Astrocyte (in vitro differentiated cells and primary cell): Measurements from ENCODE around the gene RAB19. TPM values are rescaled to one million over a fixed set of nuclear protein-coding genes. Genes with fewer than 3 reads are reported as not detected.

Source experiments
- DNase-seq: peaks from one replicate; pipeline ENCODE4 v3.0.0-alpha.2; 2010; ENCODE audit warnings: low read depth
- FAIRE-seq: peaks from 2 replicates; lab custom pipeline; 2011; peaks lifted over from hg19 to GRCh38; lab: Jason Lieb, UNC
- H2AFZ ChIP-seq: 2 replicates; pipeline ENCODE4 v1.6.0; 2012; ENCODE audit warnings: low read depth, low read length, inconsistent platforms
- H3K27ac ChIP-seq: 2 replicates; pipeline ENCODE4 v1.5.1; 2011; ENCODE audit warnings: low read depth, low read length, inconsistent platforms
- H3K27me3 ChIP-seq: 2 replicates; pipeline ENCODE4 v1.6.0; 2011; ENCODE audit warnings: low read length, inconsistent platforms; ENCODE audit not compliant: insufficient read depth
- H3K36me3 ChIP-seq: 2 replicates; pipeline ENCODE4 v1.5.1; 2011; ENCODE audit warnings: low read length, inconsistent platforms; ENCODE audit not compliant: insufficient read depth
- H3K4me1 ChIP-seq: 2 replicates; pipeline ENCODE4 v1.5.1; 2011; ENCODE audit warnings: low read length, inconsistent platforms; ENCODE audit not compliant: insufficient read depth
- H3K4me2 ChIP-seq: 2 replicates; pipeline ENCODE4 v1.6.0; 2012; ENCODE audit warnings: low read length, inconsistent platforms
- H3K4me3 ChIP-seq: 2 replicates; pipeline ENCODE4 v1.5.1; 2011; ENCODE audit warnings: low read depth, mild to moderate bottlenecking, low read length, inconsistent platforms; ENCODE audit not compliant: insufficient read depth
- H3K79me2 ChIP-seq: 2 replicates; pipeline ENCODE4 v1.6.0; 2012; ENCODE audit warnings: mild to moderate bottlenecking, low read length, inconsistent platforms; ENCODE audit not compliant: insufficient read depth
- H3K9ac ChIP-seq: 2 replicates; pipeline ENCODE4 v1.6.0; 2012; ENCODE audit warnings: mild to moderate bottlenecking, low read length, inconsistent platforms
- H3K9me3 ChIP-seq: 2 replicates; pipeline ENCODE4 v1.5.1; 2012; ENCODE audit warnings: low read depth, mild to moderate bottlenecking, low read length, inconsistent platforms; ENCODE audit not compliant: insufficient read depth
- H4K20me1 ChIP-seq: 2 replicates; pipeline ENCODE4 v1.6.0; 2012; ENCODE audit warnings: low read length, inconsistent platforms; ENCODE audit not compliant: insufficient read depth
- H3K27ac Mint-ChIP-seq: one replicate; pipeline ENCODE4 v1.8.0; 2021; ENCODE audit warnings: mild to moderate bottlenecking, mixed read lengths; ENCODE audit not compliant: unreplicated experiment
- H3K27me3 Mint-ChIP-seq: one replicate; pipeline ENCODE4 v1.8.0; 2021; ENCODE audit warnings: low read depth, mixed read lengths; ENCODE audit not compliant: unreplicated experiment
- H3K36me3 Mint-ChIP-seq: one replicate; pipeline ENCODE4 v1.8.0; 2021; ENCODE audit warnings: low read depth, mixed read lengths; ENCODE audit not compliant: unreplicated experiment
- H3K4me1 Mint-ChIP-seq: one replicate; pipeline ENCODE4 v1.8.0; 2021; ENCODE audit warnings: low read depth, mixed read lengths; ENCODE audit not compliant: unreplicated experiment
- H3K4me3 Mint-ChIP-seq: one replicate; pipeline ENCODE4 v1.8.0; 2021; ENCODE audit warnings: mild to moderate bottlenecking, moderate library complexity, mixed read lengths; ENCODE audit not compliant: unreplicated experiment
- H3K9me3 Mint-ChIP-seq: one replicate; pipeline ENCODE4 v1.8.0; 2021; ENCODE audit warnings: mild to moderate bottlenecking, mixed read lengths; ENCODE audit not compliant: unreplicated experiment
- CTCF ChIP-seq: IDR thresholded peaks from 2 replicates; pipeline ENCODE4 v1.5.1; 2011; ENCODE audit warnings: low read depth, mild to moderate bottlenecking, inconsistent platforms, low read length, moderate library complexity; ENCODE audit not compliant: insufficient read depth
- EZH2 ChIP-seq: IDR thresholded peaks from 2 replicates; pipeline ENCODE4 v1.6.1; 2012; ENCODE audit warnings: mild to moderate bottlenecking, low read length, inconsistent platforms; ENCODE audit not compliant: insufficient read depth
- total RNA-seq: library from RNA; stranded (reverse); gene quantifications from 2 replicates; pipeline ENCODE4 v1.2.1, GENCODE V29; 2021

RAB19 gene
- total RNA-seq, 1 donor from 2014 or later = not detected

DNA sequence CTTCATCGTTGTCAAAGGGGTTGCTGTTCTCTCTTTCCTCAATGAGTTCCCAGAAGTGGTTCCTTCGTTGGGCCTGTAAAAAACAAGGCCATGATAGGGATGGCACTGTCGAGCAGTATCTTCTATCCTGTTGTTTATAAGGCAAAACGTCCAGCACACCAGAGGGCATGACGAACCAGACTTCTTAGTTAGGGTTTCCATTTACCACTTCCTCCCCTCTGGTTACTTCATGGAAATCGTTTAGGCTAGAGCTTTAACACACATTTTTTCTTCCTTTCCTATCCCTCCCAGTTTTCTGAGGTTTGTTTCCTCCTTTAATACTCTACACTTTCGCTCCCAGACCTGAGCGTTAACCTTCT, 50.8 kb downstream of the RAB19 start:
- Histone ChIP-seq H3K4me1 (no peaks in the 10 kb centered on the region), H3K36me3 (peaks cover 31% of the 10 kb centered on the region), H3K79me2 (no peaks in the 10 kb centered on the region), H3K4me2 (no peak overlapping the region), H2AFZ (no peak overlapping the region), H3K9me3 (no peaks in the 10 kb centered on the region), H3K27ac (no peak overlapping the region), H3K27me3 (no peaks in the 10 kb centered on the region), H4K20me1 (peaks cover 15% of the 10 kb centered on the region), H3K4me3 (no peak overlapping the region), H3K9ac (no peak overlapping the region)
- DNase-seq = no peak
- FAIRE-seq = no peak
- Mint-ChIP-seq H3K36me3 (peaks cover 27% of the 10 kb centered on the region), H3K9me3 (no peaks in the 10 kb centered on the region), H3K27me3 (no peaks in the 10 kb centered on the region), H3K4me1 (peaks cover 6% of the 10 kb centered on the region), H3K4me3 (no peak overlapping the region), H3K27ac (no peak overlapping the region)
- TF ChIP-seq CTCF (no peak), EZH2 (no peak)

DNA sequence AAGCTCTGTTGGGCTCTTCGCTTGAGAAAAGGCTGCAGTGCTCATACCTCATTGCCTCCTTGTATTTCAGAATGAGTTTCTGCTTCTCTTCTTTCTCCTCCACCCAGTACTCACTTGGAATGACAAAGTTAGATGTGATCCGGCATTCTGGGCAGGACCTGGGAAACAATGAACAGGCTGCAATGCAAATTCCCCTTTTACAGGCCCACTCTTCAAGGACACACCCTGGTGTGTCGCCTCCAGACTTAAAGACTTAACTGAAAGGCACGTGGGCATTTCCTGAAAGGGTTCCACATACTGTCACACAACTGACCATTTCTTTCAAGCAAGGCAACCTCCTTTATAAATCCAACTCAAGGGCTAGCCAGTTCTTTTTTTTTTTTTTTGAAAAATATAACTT, 51.9 kb downstream of the RAB19 start:
- H3K27ac Mint-ChIP-seq = no peak overlapping the region
- no peak overlapping the region for H3K4me3 ChIP-seq
- no peaks in the 10 kb centered on the region for H3K9me3 Mint-ChIP-seq
- H3K4me1 ChIP-seq = no peaks in the 10 kb centered on the region
- H3K4me3 Mint-ChIP-seq = no peak overlapping the region
- H3K4me2 ChIP-seq = no peak overlapping the region
- TF ChIP-seq EZH2 (no peak), CTCF (no peak)
- H3K27ac ChIP-seq = no peak overlapping the region
- no peaks in the 10 kb centered on the region for H3K27me3 Mint-ChIP-seq
- H4K20me1 ChIP-seq = peaks cover 19% of the 10 kb centered on the region
- no peaks in the 10 kb centered on the region for H3K79me2 ChIP-seq
- H3K9ac ChIP-seq = no peak overlapping the region
- H3K36me3 Mint-ChIP-seq = peaks cover 25% of the 10 kb centered on the region
- H2AFZ ChIP-seq = no peak overlapping the region
- H3K4me1 Mint-ChIP-seq = peaks cover 6% of the 10 kb centered on the region
- no peaks in the 10 kb centered on the region for H3K27me3 ChIP-seq
- FAIRE-seq = no peak
- peaks cover 31% of the 10 kb centered on the region for H3K36me3 ChIP-seq
- no peak for DNase-seq
- H3K9me3 ChIP-seq = no peaks in the 10 kb centered on the region

DNA sequence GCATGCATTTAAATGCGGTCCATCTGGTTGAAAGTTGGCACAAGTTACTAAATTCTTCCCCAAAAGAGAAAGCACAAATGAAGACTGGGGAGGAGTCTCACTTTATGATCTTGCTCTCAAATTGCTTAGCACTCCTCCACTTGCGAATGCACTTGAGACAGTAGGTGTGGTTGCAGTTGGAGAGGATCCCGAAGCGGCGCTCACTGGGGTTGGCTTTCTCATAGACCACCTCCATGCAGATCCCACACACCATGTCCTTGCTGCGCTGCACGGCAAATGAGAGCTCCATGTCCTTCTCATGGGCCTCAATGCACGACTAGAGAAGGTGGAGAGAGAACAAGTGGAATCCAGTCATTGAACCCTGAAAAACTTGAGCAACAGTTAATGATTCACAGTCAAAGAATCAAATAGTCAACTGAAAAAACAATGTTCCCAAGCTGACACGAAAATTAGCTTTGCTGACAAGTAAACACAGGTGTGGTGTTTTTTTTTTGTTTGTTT, 52.7 kb downstream of the RAB19 start:
- Mint-ChIP-seq H3K4me3 (no peak overlapping the region), H3K27me3 (no peaks in the 10 kb centered on the region), H3K36me3 (peaks cover 25% of the 10 kb centered on the region), H3K9me3 (no peaks in the 10 kb centered on the region), H3K4me1 (peaks cover 6% of the 10 kb centered on the region), H3K27ac (no peak overlapping the region)
- Histone ChIP-seq H3K27me3 (no peaks in the 10 kb centered on the region), H3K4me1 (no peaks in the 10 kb centered on the region), H3K9me3 (no peaks in the 10 kb centered on the region), H3K4me3 (no peak overlapping the region), H2AFZ (no peak overlapping the region), H3K36me3 (peaks cover 31% of the 10 kb centered on the region), H4K20me1 (peaks cover 19% of the 10 kb centered on the region), H3K27ac (no peak overlapping the region), H3K79me2 (no peaks in the 10 kb centered on the region), H3K9ac (no peak overlapping the region), H3K4me2 (no peak overlapping the region)
- TF ChIP-seq CTCF = no peak
- TF ChIP-seq EZH2 = no peak
- FAIRE-seq (no peak), DNase-seq (no peak)
